ENCODE data around the gene ITPRIPL2. TPM values are rescaled to one million over a fixed set of nuclear protein-coding genes. Genes with fewer than 3 reads are reported as not detected.

The ITPRIPL2 gene
- total RNA-seq, 2 donors from 2014 or later: 17.5 to 40.2 TPM

DNA sequence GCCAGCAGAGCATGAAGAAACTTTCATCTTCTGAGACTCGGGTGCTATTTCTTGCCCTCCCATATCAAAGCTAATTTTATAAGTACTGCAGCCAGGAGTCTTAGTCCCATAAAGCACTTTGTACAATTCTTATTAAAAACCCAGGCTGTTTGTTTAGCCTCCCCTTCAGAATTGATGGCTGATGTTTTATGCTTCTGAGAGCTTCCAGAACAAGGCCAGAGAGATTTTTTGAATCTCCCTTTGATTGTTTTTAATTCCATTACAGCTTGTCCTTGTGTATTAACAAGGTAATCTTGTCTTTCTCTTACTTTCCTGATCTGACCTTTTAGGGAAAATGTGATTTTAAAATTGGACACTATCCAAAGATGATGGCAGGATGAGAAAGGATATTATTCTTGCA, 30.1 kb upstream of the ITPRIPL2 start:
- Histone ChIP-seq H3K4me1 (peaks cover 0 to 10% of the 10 kb centered on the region in 2 donors), H3K36me3 (peaks cover 18% of the 10 kb centered on the region), H3K27ac (no peak overlapping the region), H3K9me3 (no peaks in the 10 kb centered on the region), H3K27me3 (no peaks in the 10 kb centered on the region), H3K4me3 (no peak overlapping the region)
- TF ChIP-seq, protein P1, sequence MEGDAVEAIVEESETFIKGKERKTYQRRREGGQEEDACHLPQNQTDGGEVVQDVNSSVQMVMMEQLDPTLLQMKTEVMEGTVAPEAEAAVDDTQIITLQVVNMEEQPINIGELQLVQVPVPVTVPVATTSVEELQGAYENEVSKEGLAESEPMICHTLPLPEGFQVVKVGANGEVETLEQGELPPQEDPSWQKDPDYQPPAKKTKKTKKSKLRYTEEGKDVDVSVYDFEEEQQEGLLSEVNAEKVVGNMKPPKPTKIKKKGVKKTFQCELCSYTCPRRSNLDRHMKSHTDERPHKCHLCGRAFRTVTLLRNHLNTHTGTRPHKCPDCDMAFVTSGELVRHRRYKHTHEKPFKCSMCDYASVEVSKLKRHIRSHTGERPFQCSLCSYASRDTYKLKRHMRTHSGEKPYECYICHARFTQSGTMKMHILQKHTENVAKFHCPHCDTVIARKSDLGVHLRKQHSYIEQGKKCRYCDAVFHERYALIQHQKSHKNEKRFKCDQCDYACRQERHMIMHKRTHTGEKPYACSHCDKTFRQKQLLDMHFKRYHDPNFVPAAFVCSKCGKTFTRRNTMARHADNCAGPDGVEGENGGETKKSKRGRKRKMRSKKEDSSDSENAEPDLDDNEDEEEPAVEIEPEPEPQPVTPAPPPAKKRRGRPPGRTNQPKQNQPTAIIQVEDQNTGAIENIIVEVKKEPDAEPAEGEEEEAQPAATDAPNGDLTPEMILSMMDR (IDR thresholded peaks at IDR 0.05): no peak
- no peak for DNase-seq (ENCODE audit: low spot score)

- no peak for DNase-seq (ENCODE audit: low spot score)
- H3K4me1 ChIP-seq: peaks cover 0 to 10% of the 10 kb centered on the region in 2 donors
- H3K9me3 ChIP-seq: no peaks in the 10 kb centered on the region
- no peaks in the 10 kb centered on the region for H3K27me3 ChIP-seq
- no peak overlapping the region for H3K27ac ChIP-seq
- TF ChIP-seq, protein P1 (IDR thresholded peaks at IDR 0.05): no peak
- H3K36me3 ChIP-seq: peaks cover 13% of the 10 kb centered on the region
- no peak overlapping the region for H3K4me3 ChIP-seq
Observed at GRCh38 chr16:19084139-19084538, 29.6 kb upstream of the ITPRIPL2 start.

DNA sequence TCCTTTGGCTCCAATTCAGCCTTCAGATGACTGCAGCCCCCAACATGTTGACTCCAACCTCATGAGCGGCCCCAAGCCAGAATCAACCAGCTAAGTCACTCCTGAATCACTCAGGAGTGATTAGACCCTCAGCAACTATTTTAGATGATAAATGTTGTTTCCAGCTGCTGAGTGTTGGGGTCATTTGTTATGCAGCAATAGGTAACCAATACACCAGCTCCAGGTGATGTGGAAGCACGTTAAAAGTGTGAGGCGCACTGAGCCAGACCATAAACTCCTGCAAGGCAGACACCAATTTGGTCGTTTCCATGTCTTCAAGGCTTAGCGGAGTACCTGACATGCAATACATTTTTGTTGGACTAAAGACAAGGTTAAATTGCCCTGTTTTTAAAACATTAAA, 28.9 kb upstream of the ITPRIPL2 start:
- Histone ChIP-seq H3K27ac (no peak overlapping the region), H3K9me3 (no peaks in the 10 kb centered on the region), H3K36me3 (peaks cover 8% of the 10 kb centered on the region), H3K4me3 (no peak overlapping the region), H3K27me3 (no peaks in the 10 kb centered on the region), H3K4me1 (peaks cover 0 to 10% of the 10 kb centered on the region in 2 donors)
- TF ChIP-seq, protein P1 (IDR thresholded peaks at IDR 0.05): no peak
- no peak for DNase-seq (ENCODE audit: low spot score)

GRCh38 chr16:19085679-19086200, 28.0 kb upstream of the ITPRIPL2 start:
- H3K36me3 ChIP-seq: peaks cover 8% of the 10 kb centered on the region
- H3K4me3 ChIP-seq: no peak overlapping the region
- TF ChIP-seq, protein P1 (IDR thresholded peaks at IDR 0.05): no peak
- no peak overlapping the region for H3K27ac ChIP-seq
- peaks cover 0 to 10% of the 10 kb centered on the region in 2 donors for H3K4me1 ChIP-seq
- DNase-seq (ENCODE audit: low spot score): no peak
- H3K27me3 ChIP-seq: no peaks in the 10 kb centered on the region
- no peaks in the 10 kb centered on the region for H3K9me3 ChIP-seq

- DNase-seq (ENCODE audit: low spot score): peak; percentile 89
- TF ChIP-seq, protein P1 (IDR thresholded peaks at IDR 0.05): peak; percentile 97 to 100
- Histone ChIP-seq H3K4me3 (peak overlapping the region; percentile 32 to 44), H3K4me1 (peaks cover 0 to 10% of the 10 kb centered on the region in 2 donors), H3K27me3 (no peaks in the 10 kb centered on the region), H3K27ac (peak overlapping the region in 1 of 2 donors; percentile 47), H3K9me3 (no peaks in the 10 kb centered on the region), H3K36me3 (no peaks in the 10 kb centered on the region)
Observed at GRCh38 chr16:19086322-19087199, 27.2 kb upstream of the ITPRIPL2 start.
